Measurements from ENCODE around the gene ME3.
"Not testable (repeated sequence)": the region's sequence is repeated elsewhere in the genome, so short reads cannot be mapped to it uniquely, and the experiment has no call there.

ME3 gene

GRCh38 chr11:86458294-86459001 lies 214.0 kb downstream of the ME3 start:
- DNase-seq = no peak

DNA sequence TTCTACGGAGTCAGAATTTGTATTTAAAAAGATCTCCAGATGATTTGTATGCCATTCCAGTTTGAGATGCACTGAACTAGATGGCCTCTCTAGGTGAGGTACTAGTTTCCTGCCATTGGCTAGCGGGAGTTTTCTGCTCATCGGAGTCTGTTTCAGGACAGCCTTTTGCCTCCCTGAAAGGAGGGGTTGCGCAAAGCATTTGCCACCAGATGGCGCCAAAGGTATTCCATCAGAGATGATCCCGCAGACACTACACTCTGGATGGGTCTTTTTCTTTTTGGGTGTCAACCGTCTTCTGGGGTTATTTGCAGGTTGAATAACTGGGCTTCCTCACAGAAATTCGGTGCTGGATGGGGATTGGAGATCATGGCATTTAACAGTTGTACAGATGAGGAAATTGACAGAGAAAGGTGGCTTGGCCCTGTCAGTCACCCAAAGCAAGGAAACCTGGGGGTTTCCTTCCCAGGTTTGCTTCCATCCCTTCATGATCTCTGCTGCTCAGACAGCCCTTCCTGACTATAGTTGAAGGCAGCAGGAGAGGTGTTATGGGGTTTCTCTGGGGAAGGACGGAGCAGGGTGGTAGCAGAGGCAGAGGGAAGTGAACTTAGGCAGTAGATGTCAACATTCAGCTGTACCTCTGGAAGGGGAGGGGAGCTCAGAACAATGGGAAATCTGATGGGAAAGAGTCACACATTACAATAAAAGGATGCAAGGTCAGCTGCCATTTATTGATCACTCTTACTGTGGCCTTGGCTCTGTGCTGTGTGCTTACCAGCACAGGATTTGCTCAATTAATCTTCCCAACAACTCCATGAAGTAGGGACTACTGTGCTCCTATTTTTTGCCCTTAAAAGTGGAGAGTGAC lies 216.1 kb downstream of the ME3 start:
- peak; percentile 70 to 90 (median 89) for DNase-seq

DNA sequence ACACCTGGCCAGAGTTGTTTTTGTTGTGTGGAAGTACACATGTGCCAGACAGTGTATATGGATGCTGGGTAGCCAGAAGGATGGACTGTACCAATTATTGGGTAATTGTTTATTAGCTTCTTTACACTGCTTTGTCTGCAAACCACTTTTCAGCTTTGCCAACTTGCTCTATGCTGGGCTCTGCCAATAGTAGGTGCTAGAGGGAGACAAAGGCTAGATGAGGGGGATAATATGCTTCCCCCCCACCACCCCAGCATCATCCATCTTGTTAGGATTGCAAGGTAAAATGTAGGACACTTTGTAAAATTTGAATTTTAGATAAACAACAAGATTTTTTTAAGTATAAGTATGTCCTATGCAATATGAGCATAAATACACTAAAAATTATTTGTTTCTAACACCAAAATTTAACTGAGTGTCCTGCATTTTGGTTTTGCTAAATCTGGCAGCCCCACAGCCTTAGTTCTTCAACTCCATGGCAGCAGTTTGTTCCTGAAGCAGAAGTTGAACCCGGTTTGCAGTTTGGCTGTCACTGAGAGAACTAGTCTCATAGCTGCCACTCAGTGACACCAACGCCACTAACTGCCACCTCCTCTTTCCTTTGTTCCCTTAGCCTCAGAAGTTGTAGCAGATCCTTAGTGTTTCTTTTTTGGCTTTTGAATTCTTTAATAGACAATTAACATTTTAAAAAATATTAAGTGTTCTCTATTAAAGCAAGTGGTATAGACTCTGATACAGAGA lies 219.0 kb downstream of the ME3 start:
- DNase-seq = no peak

DNA sequence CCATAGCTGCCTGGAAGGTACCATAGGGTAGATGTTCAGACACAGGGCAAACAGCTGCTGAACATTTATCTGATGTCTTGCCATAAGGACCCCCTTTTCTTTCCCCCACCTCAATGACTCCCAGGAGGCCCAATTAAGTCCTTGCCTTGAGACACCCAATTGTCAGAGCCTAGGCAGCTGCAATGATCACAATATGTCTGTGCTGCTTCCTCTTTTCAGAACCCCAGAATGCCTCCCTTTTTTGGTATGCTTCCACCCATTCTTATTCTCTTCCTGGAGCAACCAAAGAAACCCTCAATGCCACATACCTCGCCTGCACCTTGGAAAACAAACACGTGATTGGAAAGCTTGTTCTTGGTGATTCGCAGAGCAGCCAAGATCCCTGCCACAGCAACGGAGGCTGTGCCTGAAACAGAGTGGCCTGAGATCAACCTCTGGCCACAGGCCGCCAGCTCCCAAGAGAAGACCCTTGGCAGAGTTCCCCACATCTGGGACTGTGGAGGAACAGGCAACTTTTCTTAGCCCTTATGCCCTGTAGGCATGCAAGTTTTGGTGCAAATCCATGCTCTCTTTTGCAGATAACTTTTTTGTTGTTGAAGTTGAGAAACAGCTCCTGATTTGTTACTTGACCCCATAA lies 222.3 kb downstream of the ME3 start:
- DNase-seq = no peak

DNA sequence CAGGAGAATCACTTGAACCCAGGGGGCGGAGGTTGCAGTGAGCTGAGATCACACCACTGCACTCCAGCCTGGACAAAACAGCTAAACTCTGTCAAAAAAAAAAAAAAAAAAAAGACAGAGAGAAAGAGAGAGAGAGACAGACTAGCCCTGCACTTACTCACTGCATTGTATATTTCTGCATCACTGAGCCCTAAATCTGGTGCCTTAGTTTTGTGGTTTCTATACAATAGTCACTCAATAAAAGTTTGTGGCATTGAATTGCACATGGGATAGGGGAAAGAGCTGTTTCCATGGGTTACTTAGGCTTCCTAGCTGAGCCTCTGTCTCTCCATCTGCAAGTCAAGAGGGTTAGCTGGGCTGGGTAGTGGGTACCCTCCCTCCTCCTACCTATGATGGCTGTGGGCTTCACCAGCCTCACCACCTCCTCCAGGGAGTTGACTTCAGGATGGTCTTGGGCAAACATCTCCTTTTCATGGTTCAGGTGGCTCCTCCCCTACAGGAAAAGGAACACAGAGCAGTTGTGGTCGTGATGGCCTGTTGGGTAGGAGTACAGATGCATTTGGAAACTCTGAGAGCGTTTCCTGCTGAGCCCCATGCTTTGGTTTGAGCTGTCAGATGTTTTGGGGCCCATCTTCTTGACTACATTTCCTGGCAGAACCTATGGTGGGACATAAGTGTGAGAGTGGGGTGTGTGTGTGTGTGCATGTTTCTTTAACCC lies 224.5 kb downstream of the ME3 start:
- no peak for DNase-seq

GRCh38 chr11:86446924-86447285 lies 225.5 kb downstream of the ME3 start:
- no peak for DNase-seq

DNA sequence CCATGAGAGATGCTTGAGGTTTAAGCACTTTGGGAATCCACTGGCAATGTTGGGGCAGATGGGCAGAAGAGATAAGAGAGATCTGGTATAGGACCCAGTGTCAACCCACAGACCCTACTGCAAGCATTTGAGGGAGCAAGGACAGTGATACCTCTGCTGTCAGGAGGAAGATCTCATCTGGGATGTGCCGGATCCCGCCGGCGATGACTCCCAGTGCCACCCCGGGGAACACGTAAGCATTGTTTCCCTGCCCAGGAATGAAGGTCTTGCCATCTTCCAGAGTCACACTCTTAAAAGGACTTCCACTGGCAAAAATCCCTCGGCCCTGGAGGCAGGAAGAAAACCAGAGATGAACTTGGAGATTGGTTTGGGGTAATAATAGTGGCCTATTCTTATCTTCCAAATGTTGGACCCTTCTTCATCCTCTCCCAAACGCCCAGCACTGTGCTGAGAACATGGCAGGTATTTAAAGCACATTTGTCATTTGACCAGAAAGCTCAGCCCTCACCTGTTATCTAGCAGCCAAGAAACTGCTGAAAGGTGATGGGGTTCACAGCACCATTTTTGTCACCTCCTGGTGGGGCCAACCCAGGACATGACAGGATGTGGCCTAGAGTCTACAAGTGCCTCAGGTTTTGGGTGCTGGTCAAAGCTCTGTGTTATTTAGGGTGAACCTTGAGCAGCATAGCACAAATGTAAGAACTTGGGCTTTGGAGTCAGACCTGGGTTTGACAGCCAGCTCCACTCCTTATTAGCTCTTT lies 226.1 kb downstream of the ME3 start:
- no peak for DNase-seq

DNA sequence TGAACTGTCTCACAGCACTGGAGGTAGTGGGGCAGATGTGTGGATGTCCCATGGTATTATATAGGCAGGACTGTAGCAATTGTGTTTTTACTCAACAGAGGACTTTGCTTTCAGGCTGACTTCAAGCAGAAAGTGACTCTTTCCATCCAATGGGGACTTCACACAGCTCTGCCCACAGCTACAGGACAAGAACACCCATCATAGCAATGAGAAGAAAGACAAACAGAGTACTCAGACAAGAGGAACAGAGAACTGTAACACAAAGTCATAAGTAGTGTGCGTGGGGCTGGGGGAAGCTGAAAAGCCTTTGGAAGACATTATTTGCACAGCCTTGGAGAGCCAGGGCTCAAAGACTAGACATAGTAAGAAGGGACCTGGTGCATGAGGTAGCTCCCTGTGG lies 227.4 kb downstream of the ME3 start:
- DNase-seq = no peak

DNA sequence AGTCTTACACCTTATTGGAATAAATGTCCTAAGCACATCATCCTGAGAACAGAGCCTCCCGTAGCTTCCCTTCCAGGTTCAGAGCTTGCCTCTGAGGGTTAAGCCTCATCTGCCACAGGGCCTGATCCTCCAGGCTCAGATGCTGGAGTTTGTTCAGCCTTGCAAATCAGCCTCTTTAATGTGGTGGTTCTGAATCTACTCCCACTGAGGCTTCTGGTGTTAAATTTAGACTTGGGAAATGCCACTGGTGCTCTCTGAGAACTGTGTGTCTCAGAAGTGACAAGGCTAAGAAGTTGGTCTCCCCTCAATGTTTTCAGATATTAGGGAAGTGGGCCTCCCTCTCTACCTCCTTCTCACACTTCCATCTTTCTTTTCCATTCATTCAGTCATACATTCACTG lies 229.0 kb downstream of the ME3 start:
- no peak for DNase-seq

- DNase-seq = no peak
Observed at GRCh38 chr11:86442827-86443226, 229.6 kb downstream of the ME3 start.

- no peak for DNase-seq
Observed at GRCh38 chr11:86442420-86442819, 230.0 kb downstream of the ME3 start.

- no peak for DNase-seq
Observed at GRCh38 chr11:86440843-86441242, 231.6 kb downstream of the ME3 start.

GRCh38 chr11:86440305-86440716 lies 232.1 kb downstream of the ME3 start:
- DNase-seq = no peak

GRCh38 chr11:86438685-86439084 lies 233.7 kb downstream of the ME3 start:
- no peak for DNase-seq

- no peak for DNase-seq
Observed at GRCh38 chr11:86435711-86436110, 236.7 kb downstream of the ME3 start.

DNA sequence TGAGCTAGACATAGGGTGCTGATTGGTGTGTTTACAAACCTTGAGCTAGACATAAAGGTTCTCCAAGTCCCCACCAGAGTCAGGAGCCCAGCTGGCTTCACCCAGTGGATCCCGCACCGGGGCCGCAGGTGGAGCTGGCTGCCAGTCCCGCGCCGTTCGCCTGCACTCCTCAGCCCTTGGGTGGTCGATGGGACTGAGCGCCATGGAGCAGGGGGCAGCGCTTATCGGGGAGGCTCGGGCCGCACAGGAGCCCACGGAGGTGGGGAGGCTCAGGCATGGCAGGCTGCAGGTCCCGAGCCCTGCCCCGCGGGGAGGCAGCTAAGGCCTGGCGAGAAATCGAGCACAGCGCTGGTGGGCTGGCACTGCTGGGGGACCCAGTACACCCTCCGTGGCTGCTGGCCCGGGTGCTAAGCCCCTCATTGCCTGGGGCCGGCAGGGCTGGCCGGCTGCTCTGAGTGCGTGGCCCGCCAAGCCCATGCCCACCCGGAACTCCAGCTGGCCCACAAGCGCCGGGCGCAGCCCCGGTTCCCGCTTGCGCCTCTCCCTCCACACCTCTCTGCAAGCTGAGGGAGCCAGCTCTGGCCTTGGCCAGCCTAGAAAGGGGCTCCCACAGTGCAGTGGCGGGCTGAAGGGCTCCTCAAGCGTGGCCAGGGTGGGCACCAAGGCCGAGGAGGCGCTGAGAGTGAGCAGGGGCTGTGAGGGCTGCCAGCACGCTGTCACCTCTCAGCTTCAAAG lies 238.9 kb downstream of the ME3 start:
- not testable (repeated sequence) for DNase-seq

- no peak for DNase-seq
Observed at GRCh38 chr11:86431258-86431657, 241.2 kb downstream of the ME3 start.

GRCh38 chr11:86427441-86427840 lies 245.0 kb downstream of the ME3 start:
- no peak for DNase-seq

DNA sequence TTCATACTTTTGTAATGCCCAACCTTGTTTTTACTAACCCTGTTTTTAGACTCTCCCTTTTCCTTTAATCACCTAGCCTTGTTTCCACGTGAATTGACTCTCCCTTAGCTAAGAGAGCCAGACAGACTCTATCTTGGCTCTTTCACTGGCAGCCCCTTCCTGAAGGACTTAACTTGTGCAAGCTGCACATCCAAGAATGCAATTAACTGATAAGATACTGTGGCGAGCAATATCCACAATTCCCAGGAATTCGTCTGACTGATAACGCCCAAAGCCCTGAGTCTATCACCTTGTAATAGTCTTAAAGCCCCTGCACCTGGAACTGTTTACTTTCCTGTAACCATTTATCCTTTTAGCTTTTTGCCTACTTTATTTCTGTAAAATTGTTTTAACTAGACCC lies 248.9 kb downstream of the ME3 start:
- DNase-seq = not testable (repeated sequence)

- DNase-seq = no peak
Observed at GRCh38 chr11:86422371-86422770, 250.0 kb downstream of the ME3 start.

DNA sequence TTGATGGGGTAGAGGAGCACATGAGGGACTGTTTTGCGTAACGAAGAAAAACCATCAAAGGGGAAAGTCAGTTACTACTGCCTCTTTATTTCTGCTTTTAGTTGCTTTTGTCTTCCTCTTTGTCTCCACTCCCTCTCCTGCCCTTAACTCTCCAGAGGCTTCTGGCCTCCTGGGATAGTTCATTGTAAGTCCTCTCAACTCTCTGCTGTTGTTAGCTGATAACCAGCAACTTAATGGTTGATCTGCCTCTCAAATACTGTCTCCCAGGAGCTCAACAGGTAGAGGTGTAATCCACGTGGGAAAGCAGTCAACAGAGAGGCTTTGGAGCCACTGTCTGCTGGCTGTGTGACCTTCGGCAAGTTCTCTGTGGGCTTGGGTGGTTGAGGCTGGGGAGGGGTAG lies 250.5 kb downstream of the ME3 start:
- DNase-seq = no peak

All from NCI-H1417 (cell line).